A673 (cell line): ENCODE measurements around the gene MYCBPAP. TPM values are rescaled to one million over a fixed set of nuclear protein-coding genes. Genes with fewer than 3 reads are reported as not detected.

Experiments used
- BruUV-seq: library from RNA; stranded (reverse); fragments of 400-500 nt; replicated peaks from 2 replicates; lab custom pipeline; 2021; lab: Mats Ljungman, UMichigan
- CTCF ChIA-PET: fragments of 300-600 bp; sonication (Branson Sonifier 250); formaldehyde crosslinking; loops from one replicate; lab custom pipeline; 2022; ENCODE audit warnings: antibody characterized with exemption; lab: Charles Lee
- POLR2A ChIA-PET: fragments of 300-600 bp; sonication (Branson Sonifier 250); formaldehyde crosslinking; loops from one replicate; lab custom pipeline; 2022; ENCODE audit warnings: antibody characterized with exemption; ENCODE audit not compliant: low non-redundant PET; lab: Charles Lee
- DNase-seq: peaks from one replicate; pipeline ENCODE4 v3.0.0-alpha.2; 2015; ENCODE audit warnings: low spot score
- H3K27ac ChIP-seq: fragments of 200-600 bp; sonication (generic); 2 replicates; pipeline ENCODE4 v1.5.1; 2016; ENCODE audit warnings: mixed run types, low read depth, mild to moderate bottlenecking, mixed read lengths, antibody characterized with exemption, low read length; ENCODE audit not compliant: poor library complexity, severe bottlenecking
- H3K27me3 ChIP-seq: fragments of 200-600 bp; sonication (generic); replicated peaks from 2 replicates; pipeline ENCODE4 v1.6.1; 2017; ENCODE audit warnings: mixed run types, low read depth, mild to moderate bottlenecking, mixed read lengths, antibody characterized with exemption, low read length; ENCODE audit not compliant: insufficient read depth, poor library complexity
- H3K36me3 ChIP-seq: fragments of 200-600 bp; sonication (generic); 2 replicates; pipeline ENCODE4 v1.6.1; 2016; ENCODE audit warnings: mixed run types, mild to moderate bottlenecking, mixed read lengths, antibody characterized with exemption, low read length; ENCODE audit not compliant: insufficient read depth, poor library complexity, severe bottlenecking
- H3K4me1 ChIP-seq: fragments of 200-600 bp; sonication (generic); 2 replicates; pipeline ENCODE4 v1.6.1; 2017; ENCODE audit warnings: mixed run types, mild to moderate bottlenecking, mixed read lengths, antibody characterized with exemption, low read length; ENCODE audit not compliant: insufficient read depth, poor library complexity, severe bottlenecking
- H3K4me3 ChIP-seq: fragments of 200-600 bp; sonication (generic); 2 replicates; pipeline ENCODE4 v1.5.1; 2016; ENCODE audit warnings: low read depth, mixed run types, mild to moderate bottlenecking, mixed read lengths, low read length; ENCODE audit not compliant: poor library complexity, severe bottlenecking
- H3K9me3 ChIP-seq: fragments of 200-600 bp; sonication (generic); 2 replicates; pipeline ENCODE4 v1.6.1; 2016; ENCODE audit warnings: mixed run types, low read depth, mild to moderate bottlenecking, mixed read lengths, antibody characterized with exemption, low read length; ENCODE audit not compliant: poor library complexity, severe bottlenecking
- EZH2 ChIP-seq: fragments of 200-600 bp; sonication (generic); IDR thresholded peaks from 2 replicates; pipeline ENCODE4 v1.6.1; 2017; ENCODE audit warnings: borderline replicate concordance, low read depth, mild to moderate bottlenecking, mixed read lengths, antibody characterized with exemption, low read length; ENCODE audit not compliant: poor library complexity, severe bottlenecking
- intact Hi-C: fragments of 100-400 bp; cut with micrococcal nuclease; formaldehyde crosslinking; loops from one replicate; pipeline ENCODE4 v1.10.0; 2022; ENCODE audit not compliant: unreplicated experiment
- total RNA-seq: library from RNA; stranded (reverse); gene quantifications from 2 replicates; pipeline ENCODE4 v1.2.3, GENCODE V29; 2021
- TF ChIP-seq, protein P1 (sequence below): fragments of 300-800, 200-600 bp; sonication (generic); conservative IDR thresholded peaks from 2 replicates; pipeline ENCODE4 v1.5.1; 2017; ENCODE audit warnings: low read depth, mild to moderate bottlenecking, antibody characterized with exemption, low read length, moderate library complexity, mixed read lengths

Gene MYCBPAP
- total RNA-seq, 1 experiment from 2014 or later, result 0.92 TPM

DNA sequence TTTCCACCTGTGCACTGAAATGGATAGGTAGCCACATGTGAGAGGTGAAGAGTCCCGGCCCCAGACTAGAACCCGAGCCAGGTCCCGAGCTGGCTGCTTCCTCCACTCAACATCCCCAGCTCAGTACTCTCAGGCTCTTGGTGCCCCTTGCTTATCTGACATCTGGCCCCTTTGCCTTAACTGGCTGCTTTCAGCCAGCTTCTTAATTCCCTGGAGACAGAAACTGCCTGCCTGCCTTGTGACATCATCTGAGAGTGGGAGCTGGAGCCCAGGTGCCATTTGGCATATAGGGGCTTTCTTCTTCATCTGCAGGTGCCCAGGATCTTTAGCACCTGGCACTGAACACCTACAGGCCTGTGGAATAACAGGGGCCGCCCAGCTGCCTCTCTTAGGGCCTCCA is 48.5 kb upstream of the MYCBPAP start:
- CTCF ChIA-PET, result no interaction called here
- Histone ChIP-seq H3K36me3 (no peaks in the 10 kb centered on the region), H3K27me3 (no peaks in the 10 kb centered on the region), H3K9me3 (no peaks in the 10 kb centered on the region), H3K4me3 (no peak overlapping the region), H3K4me1 (peaks cover 9% of the 10 kb centered on the region), H3K27ac (no peak overlapping the region)
- TF ChIP-seq, protein P1, sequence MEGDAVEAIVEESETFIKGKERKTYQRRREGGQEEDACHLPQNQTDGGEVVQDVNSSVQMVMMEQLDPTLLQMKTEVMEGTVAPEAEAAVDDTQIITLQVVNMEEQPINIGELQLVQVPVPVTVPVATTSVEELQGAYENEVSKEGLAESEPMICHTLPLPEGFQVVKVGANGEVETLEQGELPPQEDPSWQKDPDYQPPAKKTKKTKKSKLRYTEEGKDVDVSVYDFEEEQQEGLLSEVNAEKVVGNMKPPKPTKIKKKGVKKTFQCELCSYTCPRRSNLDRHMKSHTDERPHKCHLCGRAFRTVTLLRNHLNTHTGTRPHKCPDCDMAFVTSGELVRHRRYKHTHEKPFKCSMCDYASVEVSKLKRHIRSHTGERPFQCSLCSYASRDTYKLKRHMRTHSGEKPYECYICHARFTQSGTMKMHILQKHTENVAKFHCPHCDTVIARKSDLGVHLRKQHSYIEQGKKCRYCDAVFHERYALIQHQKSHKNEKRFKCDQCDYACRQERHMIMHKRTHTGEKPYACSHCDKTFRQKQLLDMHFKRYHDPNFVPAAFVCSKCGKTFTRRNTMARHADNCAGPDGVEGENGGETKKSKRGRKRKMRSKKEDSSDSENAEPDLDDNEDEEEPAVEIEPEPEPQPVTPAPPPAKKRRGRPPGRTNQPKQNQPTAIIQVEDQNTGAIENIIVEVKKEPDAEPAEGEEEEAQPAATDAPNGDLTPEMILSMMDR, result no peak
- no peak for DNase-seq
- intact Hi-C loops, result no loop called here
- no TSS peak for BruUV-seq
- POLR2A ChIA-PET, result no interaction called here

DNA sequence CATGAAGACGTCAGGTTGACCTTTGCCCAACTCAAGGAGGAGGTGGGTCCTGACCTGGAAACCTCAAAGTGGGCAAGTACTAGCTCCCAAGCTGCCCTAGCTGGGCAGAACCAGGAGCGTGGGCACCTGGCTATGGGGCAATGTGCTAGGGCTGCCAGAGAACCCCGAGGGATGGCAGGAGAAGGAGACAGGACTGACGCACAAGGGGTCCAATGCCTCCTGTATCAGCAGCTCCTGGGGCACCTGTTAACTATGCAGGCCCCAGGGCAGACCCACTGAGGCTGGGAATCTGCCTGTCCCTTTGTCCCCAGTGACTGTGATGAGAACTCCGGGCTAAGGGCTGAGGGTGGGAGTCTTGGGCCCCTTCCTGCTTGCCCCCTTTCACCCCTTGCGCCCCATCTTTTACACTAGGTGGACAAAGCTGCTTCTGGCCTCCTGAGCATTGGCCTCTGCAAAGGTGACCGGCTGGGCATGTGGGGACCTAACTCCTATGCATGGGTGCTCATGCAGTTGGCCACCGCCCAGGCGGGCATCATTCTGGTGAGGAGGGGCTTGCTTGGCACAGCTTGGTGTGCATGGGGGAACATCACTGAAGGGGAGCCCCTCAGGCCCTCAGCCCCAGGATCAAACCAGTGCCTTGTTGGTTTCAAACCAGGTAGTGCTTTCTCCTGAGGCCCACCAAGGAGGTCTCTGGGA is 47.3 kb upstream of the MYCBPAP start:
- Histone ChIP-seq H3K9me3 (no peaks in the 10 kb centered on the region), H3K27me3 (no peaks in the 10 kb centered on the region), H3K4me1 (peaks cover 9% of the 10 kb centered on the region), H3K36me3 (no peaks in the 10 kb centered on the region), H3K4me3 (no peak overlapping the region), H3K27ac (no peak overlapping the region)
- ChIA-PET CTCF (no interaction called here), POLR2A (no interaction called here)
- no peak for TF ChIP-seq EZH2
- TF ChIP-seq, protein P1, result no peak
- intact Hi-C loops, result no loop called here
- no peak for DNase-seq
- BruUV-seq, result no TSS peak

DNA sequence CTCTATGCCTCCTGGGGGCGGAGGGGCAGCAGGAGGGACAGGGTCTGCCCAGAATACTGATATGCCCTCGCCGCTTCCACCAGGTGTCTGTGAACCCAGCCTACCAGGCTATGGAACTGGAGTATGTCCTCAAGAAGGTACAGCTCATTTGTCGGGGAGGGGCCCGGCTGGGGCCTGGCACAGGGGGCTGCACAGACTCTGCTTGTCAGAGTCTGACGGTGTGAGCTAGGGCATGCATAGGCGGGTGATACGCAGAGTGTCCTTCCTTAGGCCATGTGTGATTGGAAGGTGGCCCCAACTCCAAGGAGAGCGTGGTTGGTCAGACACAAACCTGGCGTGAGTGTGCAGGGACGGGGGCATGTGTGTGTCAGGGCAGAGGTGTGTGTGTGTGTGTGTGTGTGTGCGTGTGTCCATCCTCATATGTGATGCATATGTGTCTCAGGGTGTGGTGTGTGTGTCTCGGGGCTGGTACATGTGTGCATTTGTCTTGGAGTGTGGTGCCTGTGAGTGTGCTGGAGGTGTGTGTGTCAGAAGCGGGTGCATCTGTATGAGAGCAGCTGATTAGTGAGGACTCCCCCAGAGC is 46.6 kb upstream of the MYCBPAP start:
- no peak for TF ChIP-seq EZH2
- H3K27ac ChIP-seq, result no peak overlapping the region
- peaks cover 9% of the 10 kb centered on the region for H3K4me1 ChIP-seq
- no TSS peak for BruUV-seq
- H3K9me3 ChIP-seq, result no peaks in the 10 kb centered on the region
- intact Hi-C loops, result no loop called here
- DNase-seq, result no peak
- H3K4me3 ChIP-seq, result no peak overlapping the region
- CTCF ChIA-PET, result no interaction called here
- POLR2A ChIA-PET, result no interaction called here
- H3K27me3 ChIP-seq, result no peaks in the 10 kb centered on the region
- H3K36me3 ChIP-seq, result no peaks in the 10 kb centered on the region

DNA sequence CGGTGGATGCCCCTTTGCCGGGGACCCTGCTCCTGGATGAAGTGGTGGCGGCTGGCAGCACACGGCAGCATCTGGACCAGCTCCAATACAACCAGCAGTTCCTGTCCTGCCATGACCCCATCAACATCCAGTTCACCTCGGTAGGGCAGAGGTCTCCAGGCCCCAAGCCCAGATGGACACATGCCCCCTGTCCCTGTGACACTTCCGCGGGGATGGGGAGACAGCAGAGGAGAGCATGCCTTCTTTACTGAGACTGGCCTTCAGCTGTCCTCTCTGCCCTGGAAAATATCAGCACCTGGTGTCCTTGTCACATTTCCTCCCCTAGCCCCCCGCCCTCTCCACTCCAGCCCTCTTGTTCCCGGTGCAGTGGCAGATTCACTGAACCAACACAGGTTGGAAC is 45.8 kb upstream of the MYCBPAP start:
- intact Hi-C loops, result no loop called here
- Histone ChIP-seq H3K9me3 (no peaks in the 10 kb centered on the region), H3K27ac (no peak overlapping the region), H3K4me1 (peaks cover 9% of the 10 kb centered on the region), H3K27me3 (no peaks in the 10 kb centered on the region), H3K4me3 (no peak overlapping the region), H3K36me3 (no peaks in the 10 kb centered on the region)
- TF ChIP-seq EZH2, result no peak
- TF ChIP-seq, protein P1, result no peak
- no TSS peak for BruUV-seq
- ChIA-PET POLR2A (no interaction called here), CTCF (no interaction called here)
- no peak for DNase-seq
